ENCODE data around the gene ADGRG1.
"Not testable (repeated sequence)": the region's sequence is repeated elsewhere in the genome, so short reads cannot be mapped to it uniquely, and the experiment has no call there.

Gene ADGRG1

GRCh38 chr16:57596234-57596633 lies 32.2 kb upstream of the ADGRG1 start:
- H3K9ac ChIP-seq (ENCODE audit: low read length); H3K4me1 ChIP-seq (ENCODE audit: control insufficient read depth, insufficient read depth, low read length); H3K36me3 ChIP-seq (ENCODE audit: control insufficient read depth, insufficient read depth, low read length); H3K27ac ChIP-seq (ENCODE audit: low read depth, low read length); H3K27me3 ChIP-seq (ENCODE audit: control insufficient read depth, insufficient read depth, low read length); H3K4me3 ChIP-seq (ENCODE audit: low read length): not testable (repeated sequence)

- Histone ChIP-seq H3K27ac (ENCODE audit: low read depth, low read length) (no peak overlapping the region), H3K4me3 (ENCODE audit: low read length) (no peak overlapping the region), H3K27me3 (ENCODE audit: control insufficient read depth, insufficient read depth, low read length) (no peaks in the 10 kb centered on the region), H3K36me3 (ENCODE audit: control insufficient read depth, insufficient read depth, low read length) (no peaks in the 10 kb centered on the region), H3K9ac (ENCODE audit: low read length) (no peak overlapping the region), H3K4me1 (ENCODE audit: control insufficient read depth, insufficient read depth, low read length) (no peaks in the 10 kb centered on the region)
Observed at GRCh38 chr16:57598437-57598836, 30.0 kb upstream of the ADGRG1 start.

DNA sequence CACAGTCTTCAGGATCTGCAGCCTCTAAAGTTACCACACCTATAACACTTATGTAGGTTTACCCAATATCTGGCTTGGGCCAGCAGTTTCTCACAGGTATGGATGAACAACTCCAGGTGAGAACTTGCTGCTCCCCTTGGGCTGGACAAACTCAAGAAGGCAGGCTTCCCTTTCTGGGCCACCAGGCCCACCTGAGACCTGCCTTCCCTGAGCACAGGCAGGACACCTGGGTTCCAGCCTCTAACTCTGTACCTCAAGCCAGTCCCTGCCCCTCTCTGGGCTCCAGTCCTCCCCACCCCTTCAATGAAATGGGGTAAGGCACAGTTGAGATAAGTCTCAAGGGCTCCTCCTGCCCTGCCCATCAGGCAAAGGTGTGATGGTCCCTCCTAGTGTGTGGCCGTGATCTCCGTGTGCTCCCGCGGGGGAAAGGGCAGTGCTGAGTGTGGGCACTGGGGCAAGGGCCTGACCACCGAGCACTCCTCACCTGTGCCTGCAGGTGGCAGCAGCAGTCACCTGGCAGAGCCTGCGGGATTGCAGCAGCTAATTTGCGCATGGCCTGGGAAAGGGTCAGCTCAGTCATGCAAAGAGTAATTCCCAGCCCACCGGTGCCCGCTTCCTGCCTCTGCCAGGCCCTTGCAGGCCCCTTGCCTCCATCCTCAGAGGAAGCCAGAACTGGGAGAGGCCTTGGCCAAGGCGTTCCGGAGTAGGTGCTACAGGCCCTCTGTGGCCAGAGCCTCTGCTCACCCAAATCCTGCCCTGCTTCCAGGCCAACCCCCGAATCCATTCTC lies 28.2 kb upstream of the ADGRG1 start:
- Histone ChIP-seq H3K9ac (ENCODE audit: low read length) (no peak overlapping the region), H3K27me3 (ENCODE audit: control insufficient read depth, insufficient read depth, low read length) (no peaks in the 10 kb centered on the region), H3K4me1 (ENCODE audit: control insufficient read depth, insufficient read depth, low read length) (no peaks in the 10 kb centered on the region), H3K36me3 (ENCODE audit: control insufficient read depth, insufficient read depth, low read length) (no peaks in the 10 kb centered on the region), H3K4me3 (ENCODE audit: low read length) (no peak overlapping the region), H3K27ac (ENCODE audit: low read depth, low read length) (no peak overlapping the region)

GRCh38 chr16:57600952-57601580 lies 27.4 kb upstream of the ADGRG1 start:
- Histone ChIP-seq H3K4me1 (ENCODE audit: control insufficient read depth, insufficient read depth, low read length) (no peaks in the 10 kb centered on the region), H3K9ac (ENCODE audit: low read length) (no peak overlapping the region), H3K36me3 (ENCODE audit: control insufficient read depth, insufficient read depth, low read length) (no peaks in the 10 kb centered on the region), H3K4me3 (ENCODE audit: low read length) (no peak overlapping the region), H3K27me3 (ENCODE audit: control insufficient read depth, insufficient read depth, low read length) (no peaks in the 10 kb centered on the region), H3K27ac (ENCODE audit: low read depth, low read length) (no peak overlapping the region)

GRCh38 chr16:57601801-57602478 lies 26.5 kb upstream of the ADGRG1 start:
- no peaks in the 10 kb centered on the region for H3K36me3 ChIP-seq (ENCODE audit: control insufficient read depth, insufficient read depth, low read length)
- H3K4me3 ChIP-seq (ENCODE audit: low read length): no peak overlapping the region
- H3K27ac ChIP-seq (ENCODE audit: low read depth, low read length): no peak overlapping the region
- no peaks in the 10 kb centered on the region for H3K4me1 ChIP-seq (ENCODE audit: control insufficient read depth, insufficient read depth, low read length)
- H3K9ac ChIP-seq (ENCODE audit: low read length): no peak overlapping the region
- no peaks in the 10 kb centered on the region for H3K27me3 ChIP-seq (ENCODE audit: control insufficient read depth, insufficient read depth, low read length)

GRCh38 chr16:57603115-57604024 lies 25.1 kb upstream of the ADGRG1 start:
- Histone ChIP-seq H3K27ac (ENCODE audit: low read depth, low read length) (no peak overlapping the region), H3K4me1 (ENCODE audit: control insufficient read depth, insufficient read depth, low read length) (no peaks in the 10 kb centered on the region), H3K9ac (ENCODE audit: low read length) (no peak overlapping the region)

GRCh38 chr16:57604177-57604576 lies 24.3 kb upstream of the ADGRG1 start:
- no peaks in the 10 kb centered on the region for H3K36me3 ChIP-seq (ENCODE audit: control insufficient read depth, insufficient read depth, low read length)
- no peaks in the 10 kb centered on the region for H3K4me1 ChIP-seq (ENCODE audit: control insufficient read depth, insufficient read depth, low read length)
- no peak overlapping the region for H3K4me3 ChIP-seq (ENCODE audit: low read length)
- no peak overlapping the region for H3K27ac ChIP-seq (ENCODE audit: low read depth, low read length)
- no peaks in the 10 kb centered on the region for H3K27me3 ChIP-seq (ENCODE audit: control insufficient read depth, insufficient read depth, low read length)
- no peak overlapping the region for H3K9ac ChIP-seq (ENCODE audit: low read length)

More at GRCh38 chr16:57603115-57604024, 25.1 kb upstream of the ADGRG1 start:
- H3K4me3 ChIP-seq (ENCODE audit: low read length): no peak overlapping the region
- H3K27me3 ChIP-seq (ENCODE audit: control insufficient read depth, insufficient read depth, low read length): no peaks in the 10 kb centered on the region
- no peaks in the 10 kb centered on the region for H3K36me3 ChIP-seq (ENCODE audit: control insufficient read depth, insufficient read depth, low read length)

DNA sequence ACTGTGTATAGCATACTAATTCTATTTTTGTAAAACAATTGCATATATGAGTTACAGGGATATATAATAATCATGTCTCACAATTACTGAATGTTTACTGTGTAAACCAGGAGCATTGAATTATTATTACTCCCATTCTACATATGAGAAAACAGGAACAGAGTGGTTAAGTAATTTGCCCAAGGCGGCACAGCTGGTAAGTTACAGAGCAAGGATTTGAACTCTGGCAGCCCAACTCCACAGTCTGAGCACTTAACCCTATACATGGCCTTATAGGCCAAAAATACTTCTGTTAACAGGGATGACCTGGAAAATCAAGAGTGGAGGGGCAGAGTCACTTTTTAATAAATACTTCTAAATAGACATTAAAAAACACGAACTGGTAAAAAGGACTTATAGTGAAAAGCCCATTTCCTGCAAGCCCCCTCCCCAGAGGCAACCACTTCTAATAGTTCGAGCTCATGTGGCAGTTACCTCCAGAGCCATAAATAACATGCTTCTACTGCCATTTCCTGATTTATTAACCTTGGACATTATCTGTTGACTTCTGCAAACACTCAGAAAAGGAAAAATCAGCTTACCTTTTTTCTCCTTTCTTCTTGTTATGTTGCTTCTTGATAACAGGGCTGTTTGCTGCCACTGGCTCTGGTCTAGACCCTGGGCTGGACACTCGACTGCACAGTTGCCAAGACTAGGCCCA lies 22.1 kb upstream of the ADGRG1 start:
- H3K9ac ChIP-seq (ENCODE audit: low read length): no peak overlapping the region
- H3K27ac ChIP-seq (ENCODE audit: low read depth, low read length): no peak overlapping the region
- H3K36me3 ChIP-seq (ENCODE audit: control insufficient read depth, insufficient read depth, low read length): no peaks in the 10 kb centered on the region
- no peaks in the 10 kb centered on the region for H3K4me1 ChIP-seq (ENCODE audit: control insufficient read depth, insufficient read depth, low read length)
- no peaks in the 10 kb centered on the region for H3K27me3 ChIP-seq (ENCODE audit: control insufficient read depth, insufficient read depth, low read length)
- no peak overlapping the region for H3K4me3 ChIP-seq (ENCODE audit: low read length)

- H3K9ac ChIP-seq (ENCODE audit: low read length): no peak overlapping the region
- no peaks in the 10 kb centered on the region for H3K27me3 ChIP-seq (ENCODE audit: control insufficient read depth, insufficient read depth, low read length)
- no peak overlapping the region for H3K4me3 ChIP-seq (ENCODE audit: low read length)
- no peaks in the 10 kb centered on the region for H3K36me3 ChIP-seq (ENCODE audit: control insufficient read depth, insufficient read depth, low read length)
- no peaks in the 10 kb centered on the region for H3K4me1 ChIP-seq (ENCODE audit: control insufficient read depth, insufficient read depth, low read length)
- H3K27ac ChIP-seq (ENCODE audit: low read depth, low read length): no peak overlapping the region
Observed at GRCh38 chr16:57606847-57607501, 21.5 kb upstream of the ADGRG1 start.

- Histone ChIP-seq H3K36me3 (ENCODE audit: control insufficient read depth, insufficient read depth, low read length) (no peaks in the 10 kb centered on the region), H3K27ac (ENCODE audit: low read depth, low read length) (no peak overlapping the region), H3K4me1 (ENCODE audit: control insufficient read depth, insufficient read depth, low read length) (no peaks in the 10 kb centered on the region), H3K4me3 (ENCODE audit: low read length) (no peak overlapping the region), H3K9ac (ENCODE audit: low read length) (no peak overlapping the region), H3K27me3 (ENCODE audit: control insufficient read depth, insufficient read depth, low read length) (no peaks in the 10 kb centered on the region)
Observed at GRCh38 chr16:57607676-57608461, 20.6 kb upstream of the ADGRG1 start.

All from rectal smooth muscle tissue (tissue), 1 donor.